ENCODE results near the gene MRPL33.

The MRPL33 gene

DNA sequence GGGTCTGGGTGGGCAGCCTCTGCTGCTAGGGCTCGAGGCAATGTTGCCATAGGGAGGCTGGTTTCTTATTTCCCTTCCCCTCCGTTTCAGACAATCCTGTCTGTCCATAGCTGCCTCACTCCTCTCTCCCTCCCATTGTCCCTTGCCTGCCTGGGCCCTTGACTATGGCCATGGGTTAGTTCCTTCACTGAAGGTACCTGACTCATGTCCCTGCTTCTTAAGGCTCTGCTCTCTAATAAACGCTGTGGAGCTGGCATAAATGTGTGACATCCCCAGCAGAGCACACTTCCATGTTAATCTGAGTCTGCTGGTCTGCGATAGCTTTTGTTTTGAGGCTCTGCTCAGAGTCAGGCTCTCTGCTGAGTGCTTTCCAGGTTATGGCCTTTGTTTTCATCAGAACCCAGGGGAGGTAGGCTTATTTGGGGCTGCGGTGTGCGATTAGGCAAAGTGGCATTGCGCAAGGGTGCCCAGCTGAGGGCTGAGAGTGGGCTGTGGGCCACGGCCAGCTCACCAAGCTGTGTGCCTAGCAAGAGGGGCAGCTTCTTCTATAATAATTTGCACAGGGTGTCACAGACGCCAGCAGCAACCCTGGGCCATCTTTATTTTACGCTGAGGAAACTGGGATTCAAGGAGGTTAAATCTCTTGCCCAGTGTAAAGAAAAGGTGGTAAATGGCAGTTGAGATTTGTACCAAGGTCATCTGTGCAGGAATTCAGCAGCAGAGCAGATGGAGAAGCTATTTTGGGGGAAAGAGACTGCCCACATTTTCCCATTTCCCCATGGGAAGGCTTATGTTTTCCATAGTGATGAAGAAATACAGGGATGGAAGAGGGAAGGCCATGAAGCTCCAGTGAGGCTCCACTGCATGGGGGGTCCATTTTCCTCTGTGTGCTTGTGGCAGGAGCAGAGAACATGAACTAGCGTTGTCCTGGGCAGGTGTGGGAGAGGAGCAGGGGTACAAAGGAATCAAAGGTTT lies 25.6 kb downstream of the MRPL33 start:
- H3K27ac ChIP-seq (ENCODE audit: low read depth, low read length): peak overlapping the region; percentile 80
- H3K9ac ChIP-seq (ENCODE audit: low read length): no peak overlapping the region
- H3K27me3 ChIP-seq (ENCODE audit: control insufficient read depth, insufficient read depth, low read length): no peaks in the 10 kb centered on the region
- H3K36me3 ChIP-seq (ENCODE audit: control insufficient read depth, insufficient read depth, low read length): no peaks in the 10 kb centered on the region
- peaks cover 33% of the 10 kb centered on the region for H3K4me1 ChIP-seq (ENCODE audit: control insufficient read depth, insufficient read depth, low read length)
- no peak overlapping the region for H3K4me3 ChIP-seq (ENCODE audit: low read length)

DNA sequence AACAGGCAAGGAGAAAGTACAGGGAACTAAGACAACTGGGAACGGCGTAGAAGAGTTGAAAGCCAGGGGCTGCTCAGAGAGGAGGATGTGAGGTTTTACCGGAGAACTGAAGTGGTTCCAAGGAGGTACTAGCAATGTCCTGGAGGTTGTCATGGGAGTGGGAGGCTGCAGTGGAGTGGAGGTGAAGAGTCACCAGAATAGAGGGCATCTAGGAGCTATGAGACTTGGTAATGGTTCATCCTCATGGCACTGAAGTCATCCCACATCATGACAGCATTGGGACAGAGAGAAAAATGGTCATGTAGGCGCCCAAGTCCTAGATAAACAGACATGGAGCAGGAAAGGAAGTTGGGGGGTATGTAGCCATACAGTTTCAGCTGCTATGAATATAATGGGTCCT lies 26.3 kb downstream of the MRPL33 start:
- Histone ChIP-seq H3K9ac (ENCODE audit: low read length) (no peak overlapping the region), H3K36me3 (ENCODE audit: control insufficient read depth, insufficient read depth, low read length) (no peaks in the 10 kb centered on the region), H3K27ac (ENCODE audit: low read depth, low read length) (no peak overlapping the region), H3K4me1 (ENCODE audit: control insufficient read depth, insufficient read depth, low read length) (peaks cover 35% of the 10 kb centered on the region), H3K4me3 (ENCODE audit: low read length) (no peak overlapping the region), H3K27me3 (ENCODE audit: control insufficient read depth, insufficient read depth, low read length) (no peaks in the 10 kb centered on the region)

DNA sequence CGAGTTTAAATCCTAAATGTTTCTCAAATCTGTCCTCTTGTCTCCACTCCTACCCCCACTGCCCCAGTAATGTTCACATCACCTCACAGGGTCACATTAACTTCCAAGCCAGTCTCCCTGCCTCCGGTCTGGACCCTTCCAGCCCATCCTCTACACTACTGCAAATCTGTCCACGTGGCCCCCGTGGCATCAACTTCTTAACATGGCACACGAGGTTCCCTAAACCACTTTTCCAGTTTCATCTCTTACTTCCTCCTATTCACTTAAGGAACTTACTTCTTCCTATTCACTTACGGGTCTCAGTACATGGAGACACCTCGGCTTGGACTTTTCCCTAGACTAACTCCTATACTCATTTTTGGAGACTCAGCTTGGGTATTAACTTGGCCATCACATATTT lies 27.0 kb downstream of the MRPL33 start:
- H3K27me3 ChIP-seq (ENCODE audit: control insufficient read depth, insufficient read depth, low read length): no peaks in the 10 kb centered on the region
- H3K4me1 ChIP-seq (ENCODE audit: control insufficient read depth, insufficient read depth, low read length): peaks cover 35% of the 10 kb centered on the region
- peak overlapping the region; percentile 78 for H3K27ac ChIP-seq (ENCODE audit: low read depth, low read length)
- H3K36me3 ChIP-seq (ENCODE audit: control insufficient read depth, insufficient read depth, low read length): no peaks in the 10 kb centered on the region
- no peak overlapping the region for H3K4me3 ChIP-seq (ENCODE audit: low read length)
- no peak overlapping the region for H3K9ac ChIP-seq (ENCODE audit: low read length)

DNA sequence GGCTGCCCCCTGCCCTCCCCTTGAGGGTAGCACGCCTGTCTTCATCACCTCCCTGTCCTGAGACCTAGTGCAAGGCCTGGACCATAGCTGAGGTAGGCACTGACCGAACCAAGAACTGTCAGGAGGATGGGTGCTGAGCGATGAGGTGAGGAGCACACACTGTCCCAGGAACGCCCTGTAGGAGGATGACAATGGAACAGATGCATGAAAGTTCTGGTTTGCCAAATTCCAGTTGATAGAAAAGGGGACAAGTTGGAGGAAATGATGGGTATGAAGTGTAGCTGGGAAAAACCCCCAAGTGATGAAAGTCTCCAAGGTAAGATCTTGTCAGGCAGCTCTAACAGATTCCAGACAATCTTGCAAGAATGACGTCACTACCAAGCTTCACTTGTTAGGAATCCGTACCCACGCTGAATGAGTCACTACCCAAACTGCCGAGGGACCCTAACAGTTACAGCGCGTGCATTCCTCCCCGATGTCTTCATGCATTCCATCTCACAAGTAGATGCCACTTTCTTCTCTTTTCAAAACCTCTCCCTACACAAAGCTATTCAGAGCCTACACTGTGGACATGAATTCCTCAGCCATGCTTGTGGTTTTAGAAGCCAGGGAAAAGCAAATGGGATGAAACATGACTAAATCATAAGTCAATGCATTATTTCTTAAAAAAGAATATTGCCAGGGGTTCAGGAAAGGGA lies 27.6 kb downstream of the MRPL33 start:
- Histone ChIP-seq H3K36me3 (ENCODE audit: control insufficient read depth, insufficient read depth, low read length) (no peaks in the 10 kb centered on the region), H3K4me1 (ENCODE audit: control insufficient read depth, insufficient read depth, low read length) (peaks cover 35% of the 10 kb centered on the region)

DNA sequence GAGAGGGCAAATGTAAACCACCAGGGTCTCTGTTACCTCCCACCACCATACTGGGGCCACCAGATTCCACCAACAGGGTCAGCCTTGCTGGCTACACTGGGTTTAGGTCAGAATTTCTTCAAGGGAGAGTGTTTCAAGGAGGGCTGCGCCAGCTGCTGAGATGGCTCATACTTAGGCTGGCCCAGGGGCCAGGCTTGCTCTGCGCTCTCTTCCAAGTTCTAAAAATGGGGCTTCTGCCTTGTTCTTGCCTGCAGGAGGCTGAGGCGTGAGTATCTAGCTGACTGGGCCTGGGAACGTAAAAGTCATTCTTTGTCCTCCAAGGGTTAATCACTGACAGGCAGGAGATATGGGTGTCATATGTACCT lies 28.1 kb downstream of the MRPL33 start:
- H3K4me3 ChIP-seq (ENCODE audit: low read length): no peak overlapping the region
- no peak overlapping the region for H3K9ac ChIP-seq (ENCODE audit: low read length)
- H3K27me3 ChIP-seq (ENCODE audit: control insufficient read depth, insufficient read depth, low read length): no peaks in the 10 kb centered on the region
- no peaks in the 10 kb centered on the region for H3K36me3 ChIP-seq (ENCODE audit: control insufficient read depth, insufficient read depth, low read length)
- peak overlapping the region; percentile 73 for H3K27ac ChIP-seq (ENCODE audit: low read depth, low read length)
- H3K4me1 ChIP-seq (ENCODE audit: control insufficient read depth, insufficient read depth, low read length): peaks cover 35% of the 10 kb centered on the region

More for the DNA sequence above, 27.6 kb downstream of the MRPL33 start:
- no peak overlapping the region for H3K9ac ChIP-seq (ENCODE audit: low read length)
- H3K4me3 ChIP-seq (ENCODE audit: low read length): no peak overlapping the region
- H3K27me3 ChIP-seq (ENCODE audit: control insufficient read depth, insufficient read depth, low read length): no peaks in the 10 kb centered on the region
- H3K27ac ChIP-seq (ENCODE audit: low read depth, low read length): peak overlapping the region; percentile 78

DNA sequence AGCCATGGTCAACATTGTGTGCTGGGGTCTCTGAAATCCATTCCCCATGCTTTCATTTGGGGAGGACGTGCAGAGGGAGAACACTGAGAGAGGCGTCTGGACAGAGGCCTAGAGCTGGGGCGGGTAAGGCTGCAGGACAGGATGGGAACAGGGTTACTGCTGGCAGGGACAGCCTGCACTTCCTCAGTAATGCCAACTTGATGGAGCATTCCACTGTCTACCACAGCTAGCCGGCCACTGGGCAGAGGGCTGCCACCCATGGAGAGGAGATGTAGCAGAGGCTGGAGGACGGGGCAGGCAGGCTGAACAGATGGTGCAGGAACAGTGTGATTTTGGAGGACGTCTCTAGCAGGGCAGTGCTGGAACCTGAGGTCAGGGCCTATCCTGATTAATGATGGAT lies 29.3 kb downstream of the MRPL33 start:
- Histone ChIP-seq H3K36me3 (ENCODE audit: control insufficient read depth, insufficient read depth, low read length) (no peaks in the 10 kb centered on the region), H3K4me3 (ENCODE audit: low read length) (no peak overlapping the region), H3K27ac (ENCODE audit: low read depth, low read length) (no peak overlapping the region), H3K27me3 (ENCODE audit: control insufficient read depth, insufficient read depth, low read length) (no peaks in the 10 kb centered on the region), H3K4me1 (ENCODE audit: control insufficient read depth, insufficient read depth, low read length) (peaks cover 27% of the 10 kb centered on the region), H3K9ac (ENCODE audit: low read length) (no peak overlapping the region)

DNA sequence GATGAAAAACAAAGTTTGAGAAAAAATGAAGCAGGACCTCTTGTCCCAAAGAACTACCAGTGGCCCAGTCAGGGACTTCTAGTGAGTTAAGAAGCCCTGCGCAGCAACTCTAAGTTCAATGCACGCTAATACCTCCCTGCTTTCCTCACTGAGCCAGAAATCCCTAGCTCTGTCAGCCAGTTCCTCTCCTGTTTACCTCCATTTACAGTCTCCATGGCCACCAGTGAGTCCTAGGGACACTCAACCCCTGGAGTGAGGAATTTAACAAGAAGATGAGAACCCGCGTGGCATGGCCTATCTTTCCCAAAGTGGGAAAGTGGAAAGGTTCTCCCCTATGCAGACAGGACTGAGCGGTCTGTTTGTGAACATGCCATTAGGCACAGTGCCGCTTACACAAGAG lies 31.0 kb downstream of the MRPL33 start:
- Histone ChIP-seq H3K4me3 (ENCODE audit: low read length) (no peak overlapping the region), H3K27ac (ENCODE audit: low read depth, low read length) (no peak overlapping the region), H3K27me3 (ENCODE audit: control insufficient read depth, insufficient read depth, low read length) (no peaks in the 10 kb centered on the region), H3K9ac (ENCODE audit: low read length) (no peak overlapping the region), H3K4me1 (ENCODE audit: control insufficient read depth, insufficient read depth, low read length) (peaks cover 20% of the 10 kb centered on the region), H3K36me3 (ENCODE audit: control insufficient read depth, insufficient read depth, low read length) (no peaks in the 10 kb centered on the region)

DNA sequence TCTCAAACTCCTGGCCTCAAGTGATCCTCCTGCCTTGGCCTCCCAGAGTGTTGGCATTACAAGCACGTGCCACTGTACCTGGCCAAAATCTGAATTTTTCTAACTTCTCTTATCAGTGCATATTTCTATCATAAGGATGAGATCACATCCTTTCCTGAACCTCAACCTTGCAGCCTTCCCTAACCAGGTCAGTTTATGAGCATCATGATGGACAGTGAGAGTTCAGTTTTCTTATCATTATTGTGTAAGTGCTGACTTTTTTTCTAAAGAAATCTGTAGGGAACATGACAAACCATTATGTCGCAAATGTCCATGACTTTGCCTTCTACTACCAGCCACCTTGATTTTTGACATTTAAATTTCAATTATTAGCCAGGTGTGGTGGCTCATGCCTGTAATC lies 31.5 kb downstream of the MRPL33 start:
- no peak overlapping the region for H3K27ac ChIP-seq (ENCODE audit: low read depth, low read length)
- no peaks in the 10 kb centered on the region for H3K27me3 ChIP-seq (ENCODE audit: control insufficient read depth, insufficient read depth, low read length)
- H3K4me1 ChIP-seq (ENCODE audit: control insufficient read depth, insufficient read depth, low read length): peaks cover 20% of the 10 kb centered on the region
- H3K36me3 ChIP-seq (ENCODE audit: control insufficient read depth, insufficient read depth, low read length): no peaks in the 10 kb centered on the region
- H3K4me3 ChIP-seq (ENCODE audit: low read length): no peak overlapping the region
- H3K9ac ChIP-seq (ENCODE audit: low read length): no peak overlapping the region

DNA sequence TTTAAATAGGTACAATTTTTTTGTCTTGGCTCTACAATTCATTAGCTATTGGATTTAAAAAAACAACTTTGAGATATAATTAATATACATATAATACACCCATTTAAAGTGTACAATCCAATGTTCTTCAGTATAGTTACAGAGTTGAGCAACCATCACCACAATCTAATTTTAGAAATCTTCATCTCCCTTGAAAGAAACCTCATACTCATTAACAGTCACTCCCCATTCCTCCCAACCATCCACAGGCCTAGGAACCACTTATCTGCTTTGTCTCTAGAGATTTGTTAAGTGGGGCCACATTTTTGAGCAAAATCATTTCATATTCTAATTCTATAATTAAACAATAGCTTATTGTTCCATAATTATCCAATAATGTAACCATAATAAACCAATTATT lies 32.6 kb downstream of the MRPL33 start:
- Histone ChIP-seq H3K27me3 (ENCODE audit: control insufficient read depth, insufficient read depth, low read length) (no peaks in the 10 kb centered on the region), H3K9ac (ENCODE audit: low read length) (no peak overlapping the region), H3K4me1 (ENCODE audit: control insufficient read depth, insufficient read depth, low read length) (peaks cover 10% of the 10 kb centered on the region), H3K27ac (ENCODE audit: low read depth, low read length) (no peak overlapping the region), H3K36me3 (ENCODE audit: control insufficient read depth, insufficient read depth, low read length) (no peaks in the 10 kb centered on the region), H3K4me3 (ENCODE audit: low read length) (no peak overlapping the region)

DNA sequence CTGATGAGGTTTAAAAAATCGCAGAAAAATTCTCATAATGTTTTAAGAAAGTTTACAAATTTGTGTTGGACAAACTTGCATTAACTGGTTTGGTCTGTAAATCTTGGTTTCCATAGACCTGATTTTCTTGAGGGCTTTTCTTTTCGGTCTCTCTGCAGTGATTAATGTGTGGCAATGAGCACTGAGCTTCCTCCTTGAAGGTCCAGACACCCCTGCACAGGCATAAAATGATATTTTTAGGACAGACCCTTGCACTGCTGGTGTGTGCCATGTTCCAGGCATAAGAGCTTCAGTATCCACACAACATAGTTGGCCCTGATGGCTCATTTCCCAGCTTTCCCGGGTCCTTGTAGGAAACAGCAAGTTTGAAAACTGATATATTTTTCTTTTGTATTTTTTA lies 33.7 kb downstream of the MRPL33 start:
- Histone ChIP-seq H3K4me1 (ENCODE audit: control insufficient read depth, insufficient read depth, low read length) (peaks cover 4% of the 10 kb centered on the region), H3K9ac (ENCODE audit: low read length) (no peak overlapping the region), H3K27ac (ENCODE audit: low read depth, low read length) (no peak overlapping the region), H3K36me3 (ENCODE audit: control insufficient read depth, insufficient read depth, low read length) (no peaks in the 10 kb centered on the region), H3K4me3 (ENCODE audit: low read length) (no peak overlapping the region), H3K27me3 (ENCODE audit: control insufficient read depth, insufficient read depth, low read length) (no peaks in the 10 kb centered on the region)

DNA sequence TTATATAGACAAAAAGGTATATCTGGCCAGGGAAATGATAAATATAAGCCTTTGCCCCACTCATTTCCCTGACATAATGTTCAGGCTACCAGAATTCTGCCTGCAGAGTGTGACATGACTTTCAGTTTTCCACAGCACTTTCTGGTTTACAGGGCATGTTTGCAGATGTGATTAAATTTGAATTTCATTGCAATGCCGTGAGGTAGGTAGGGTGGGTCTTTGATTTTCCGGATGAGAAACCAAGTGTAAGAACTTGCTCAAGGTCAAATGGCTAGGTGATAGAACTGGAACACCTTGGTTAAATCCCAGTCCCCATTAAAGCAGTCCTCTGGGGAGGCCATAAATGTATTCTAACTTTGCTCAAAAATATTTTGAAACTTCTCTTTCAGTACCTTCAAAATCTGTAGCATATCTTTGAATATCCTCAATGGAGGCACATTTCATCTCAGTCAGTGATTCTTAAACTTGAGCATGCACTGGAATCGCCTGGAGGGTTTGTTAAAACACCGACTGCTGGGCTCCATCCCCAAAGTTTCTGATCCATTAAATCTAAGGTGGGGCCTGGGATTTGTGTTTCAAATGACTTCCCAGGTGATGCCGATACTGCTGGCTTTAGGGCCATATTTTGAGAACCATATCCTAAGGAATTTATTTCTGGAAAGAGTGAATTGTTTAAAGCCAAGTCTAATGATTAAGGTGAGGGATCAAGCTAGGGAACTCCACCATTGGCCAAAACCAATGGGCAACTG lies 35.0 kb downstream of the MRPL33 start:
- Histone ChIP-seq H3K27me3 (ENCODE audit: control insufficient read depth, insufficient read depth, low read length) (no peaks in the 10 kb centered on the region), H3K36me3 (ENCODE audit: control insufficient read depth, insufficient read depth, low read length) (no peaks in the 10 kb centered on the region), H3K4me3 (ENCODE audit: low read length) (no peak overlapping the region), H3K9ac (ENCODE audit: low read length) (no peak overlapping the region), H3K27ac (ENCODE audit: low read depth, low read length) (no peak overlapping the region), H3K4me1 (ENCODE audit: control insufficient read depth, insufficient read depth, low read length) (peaks cover 2% of the 10 kb centered on the region)

DNA sequence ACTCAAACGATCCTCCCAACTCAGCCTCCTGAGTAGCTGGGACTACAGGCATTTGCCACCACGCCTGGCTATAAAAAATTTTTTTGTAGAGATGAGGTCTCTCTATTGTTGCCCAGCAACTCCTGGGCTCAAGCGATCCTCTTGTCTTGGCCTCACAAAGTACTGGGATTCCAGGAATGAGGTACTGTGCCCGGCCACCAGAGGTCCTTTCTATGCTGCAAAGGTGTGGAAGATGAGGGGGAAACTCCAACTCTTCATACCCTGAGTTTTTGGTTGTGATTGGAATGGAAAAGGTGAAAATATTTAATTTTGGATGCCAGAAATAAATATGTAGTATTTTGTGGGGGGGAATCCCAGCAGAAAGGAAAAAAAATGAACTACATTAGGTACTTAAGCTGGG lies 36.0 kb downstream of the MRPL33 start:
- no peaks in the 10 kb centered on the region for H3K27me3 ChIP-seq (ENCODE audit: control insufficient read depth, insufficient read depth, low read length)
- no peak overlapping the region for H3K9ac ChIP-seq (ENCODE audit: low read length)
- no peak overlapping the region for H3K27ac ChIP-seq (ENCODE audit: low read depth, low read length)
- H3K4me1 ChIP-seq (ENCODE audit: control insufficient read depth, insufficient read depth, low read length): peaks cover 2% of the 10 kb centered on the region
- H3K4me3 ChIP-seq (ENCODE audit: low read length): no peak overlapping the region
- no peaks in the 10 kb centered on the region for H3K36me3 ChIP-seq (ENCODE audit: control insufficient read depth, insufficient read depth, low read length)

All from rectal smooth muscle tissue (tissue), 1 donor.